GM18511 (cell line): ENCODE results near the gene P4HB.

Experiments
- ATAC-seq: cut with Tn5 transposase; IDR thresholded peaks from one replicate; pipeline ENCODE4 v1.9.1; 2021; ENCODE audit warnings: mild to moderate bottlenecking, moderate library complexity; ENCODE audit not compliant: unreplicated experiment

Gene P4HB

DNA sequence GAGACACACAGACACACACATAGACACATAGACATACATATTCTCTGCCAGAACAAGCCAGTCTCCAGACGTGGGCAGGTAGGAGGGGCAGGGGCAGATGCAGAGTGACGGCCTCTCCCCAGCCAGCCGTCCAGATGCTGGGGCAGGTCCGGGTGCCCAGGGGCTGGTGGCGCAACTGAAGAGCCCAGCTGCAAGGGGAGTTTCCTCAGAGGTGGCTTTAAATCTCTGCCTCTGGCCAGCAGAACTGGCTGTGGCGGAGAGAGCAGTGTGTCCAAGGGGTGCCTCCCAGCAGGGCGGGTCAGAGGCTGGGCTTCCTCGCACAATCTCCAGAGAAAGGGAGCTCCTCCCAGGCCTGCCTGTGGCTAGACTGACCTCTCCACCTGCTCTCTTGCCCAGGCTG lies 65.8 kb downstream of the P4HB start:
- ATAC-seq, result no peak

GRCh38 chr17:81794074-81794476 lies 66.3 kb downstream of the P4HB start:
- ATAC-seq, result no peak
